GM12878 (cell line): ENCODE measurements around the gene ANK2. TPM values are rescaled to one million over a fixed set of nuclear protein-coding genes. Genes with fewer than 3 reads are reported as not detected.

Source experiments
- ATAC-seq: fragments of 200-7000 bp; cut with Tn5 transposase; 3 replicates; pipeline ENCODE4 v1.9.1; 2020; ENCODE audit warnings: mild to moderate bottlenecking, moderate library complexity
- BruUV-seq: library from RNA; stranded (reverse); fragments of 400-500 nt; replicated peaks from 2 replicates; lab custom pipeline; 2021; lab: Mats Ljungman, UMichigan
- CTCF ChIA-PET: fragments of 300-600 bp; sonication (Branson Sonifier 250); formaldehyde crosslinking; extraction: SDS; loops from one replicate; lab custom pipeline; 2021; ENCODE audit warnings: inconsistent platforms; lab: Yijun Ruan, JAX
- POLR2A ChIA-PET: fragments of 350-600 bp; formaldehyde crosslinking; extraction: SDS; loops from one replicate; lab custom pipeline; 2021; ENCODE audit warnings: inconsistent platforms; lab: Charles Lee
- RAD21 ChIA-PET: fragments of 300-600 bp; sonication (Branson Sonifier 250); formaldehyde crosslinking; loops from one replicate; lab custom pipeline; 2023; ENCODE audit warnings: antibody characterized with exemption; ENCODE audit not compliant: unreplicated experiment; lab: Charles Lee
- SMC1A ChIA-PET: fragments of 300-600 bp; sonication (Branson Sonifier 250); formaldehyde crosslinking; loops from one replicate; lab custom pipeline; 2023; ENCODE audit not compliant: unreplicated experiment, uncharacterized antibody; lab: Charles Lee
- DNase-seq: peaks from one replicate; pipeline ENCODE4 v3.0.0-alpha.2; 2011; ENCODE audit warnings: low read depth, low spot score
- FAIRE-seq: peaks from 3 replicates; lab custom pipeline; 2011; peaks lifted over from hg19 to GRCh38; lab: Jason Lieb, UNC
- H2AFZ ChIP-seq: 2 replicates; pipeline ENCODE4 v1.6.0; 2011; ENCODE audit warnings: low read depth, low read length, control low read depth; ENCODE audit not compliant: control insufficient read depth
- H3K27ac ChIP-seq: 2 replicates; pipeline ENCODE4 v1.5.1; 2011; ENCODE audit warnings: control low read depth; ENCODE audit not compliant: control insufficient read depth, insufficient read depth
- H3K27me3 ChIP-seq, 2 experiments: replicated peaks in 1 of 2; 2 replicates each; pipeline versions ENCODE4 v1.6.0 to v1.6.1; 2011; ENCODE audit warnings: low read length in 1 of 2; ENCODE audit not compliant: control insufficient read depth in 2 of 2, insufficient read depth in 2 of 2
- H3K36me3 ChIP-seq, 2 experiments: 2 replicates each; pipeline ENCODE4 v1.5.1; 2011; ENCODE audit warnings: low read length in 1 of 2; ENCODE audit not compliant: control insufficient read depth in 2 of 2, insufficient read depth in 2 of 2
- H3K4me1 ChIP-seq: 2 replicates; pipeline ENCODE4 v1.6.1; 2011; ENCODE audit warnings: mild to moderate bottlenecking, low read length, moderate library complexity, mixed read lengths; ENCODE audit not compliant: control insufficient read depth, insufficient read depth
- H3K4me2 ChIP-seq: 2 replicates; pipeline ENCODE4 v1.6.0; 2011; ENCODE audit warnings: control low read depth; ENCODE audit not compliant: control insufficient read depth, insufficient read depth
- H3K4me3 ChIP-seq: fragments of 200-600 bp; sonication (generic); 2 replicates; pipeline ENCODE4 v1.5.1; 2016
- H3K79me2 ChIP-seq: 2 replicates; pipeline ENCODE4 v1.6.0; 2011; ENCODE audit warnings: low read length; ENCODE audit not compliant: control insufficient read depth, insufficient read depth
- H3K9ac ChIP-seq: 2 replicates; pipeline ENCODE4 v1.8.0; 2011; ENCODE audit warnings: low read length, control low read depth, mixed read lengths; ENCODE audit not compliant: control insufficient read depth, insufficient read depth
- H3K9me3 ChIP-seq: replicated peaks from 3 replicates; pipeline ENCODE4 v1.5.1; 2011; ENCODE audit warnings: mild to moderate bottlenecking, low read length; ENCODE audit not compliant: control insufficient read depth, insufficient read depth
- H4K20me1 ChIP-seq: 2 replicates; pipeline ENCODE4 v1.6.0; 2011; ENCODE audit not compliant: control insufficient read depth, insufficient read depth
- CBFB ChIP-seq: IDR thresholded peaks from 2 replicates; pipeline ENCODE4 v1.6.1; 2016; ENCODE audit warnings: antibody characterized with exemption, low read depth
- CREB1 ChIP-seq: IDR thresholded peaks from 2 replicates; pipeline ENCODE4 v1.6.1; 2012; ENCODE audit warnings: low read depth, mild to moderate bottlenecking, inconsistent platforms
- EGR1 ChIP-seq, 2 experiments: IDR thresholded peaks; 1 replicate in 1 of 2; 2 replicates in 1 of 2; pipeline ENCODE4 v1.6.1; 2011 to 2012; ENCODE audit warnings: low read depth in 2 of 2, low read length in 2 of 2, borderline replicate concordance in 1 of 2, mild to moderate bottlenecking in 1 of 2, moderate library complexity in 1 of 2
- SMAD1 ChIP-seq: fragments of 450-650 bp; IDR thresholded peaks from 2 replicates; pipeline ENCODE4 v1.6.1; 2018; ENCODE audit warnings: mild to moderate bottlenecking, low read depth; ENCODE audit not compliant: partially characterized antibody
- ZZZ3 ChIP-seq: IDR thresholded peaks from 2 replicates; pipeline ENCODE4 v1.6.1; 2011; ENCODE audit warnings: low read depth; ENCODE audit not compliant: control insufficient read depth, insufficient read length
- WGBS: methylation state at CpG from one replicate; pipeline ENCODE4 v1.1.6; 2016; ENCODE audit warnings: low lambda C conversion rate; ENCODE audit not compliant: insufficient replicate concordance, insufficient coverage; ENCODE audit errors: missing lambda C conversion rate; 5-methylcytosine and 5-hydroxymethylcytosine counted together
- in situ Hi-C: fragments of 300-500 bp; cut with MboI; formaldehyde crosslinking; loops from 9 replicates; pipeline ENCODE4 v1.14.3; 2018; ENCODE audit warnings: mixed read lengths
- intact Hi-C: fragments of 100-400 bp; cut with micrococcal nuclease; formaldehyde crosslinking; loops from one replicate; pipeline ENCODE4 v1.14.2; 2022; ENCODE audit not compliant: unreplicated experiment
- polyA plus RNA-seq, 11 experiments: library from polyadenylated mRNA; depleted of rRNA in 4 of 11; unstranded in 6 of 11; stranded (reverse) in 5 of 11; fragments of >200 nt; fragmentation: Nextera tagmentation in 4 of 11; fragmentation: Illumina TruSeq in 1 of 11; extraction: Ambion mirVana in 4 of 11; extraction: Trizol in 1 of 11; gene quantifications; 1 replicate in 1 of 11; 2 replicates in 10 of 11; pipeline versions ENCODE4 v1.2.1 to v1.2.3, GENCODE V29; 2011 to 2016; ENCODE audit warnings: inconsistent platforms in 2 of 11, missing spikeins in 2 of 11, low read depth in 1 of 11
- total RNA-seq, 4 experiments: library from RNA; depleted of rRNA in 3 of 4; stranded (reverse); fragments of >200 nt in 3 of 4; fragmentation: Illumina TruSeq in 1 of 4; extraction: Trizol in 1 of 4; gene quantifications; 2 replicates each; pipeline versions ENCODE4 v1.2.1 to v1.2.3, GENCODE V29; 2013 to 2021
- TF ChIP-seq, protein P1 (sequence below): fragments of 450-650 bp; IDR thresholded peaks from 2 replicates; pipeline ENCODE4 v1.6.1; 2017; ENCODE audit warnings: mild to moderate bottlenecking

The ANK2 gene
- total and polyA plus RNA-seq, 10 of the 15 experiments (the other 5 are each of a cell fraction or from before 2014, with no cell fraction given): 1.6 to 13.0 (median 4.1) TPM

- BruUV-seq: no TSS peak
- H3K9ac ChIP-seq: no peak overlapping the region
- ChIA-PET POLR2A (no interaction called here), CTCF (interaction anchor here (1.3 kb wide), 1 partner anchor 18 kb away, joined by 3 read pairs; no protein-coding TSS in a partner anchor), RAD21 (no interaction called here), SMC1A (interaction anchor here (1.3 kb wide), 1 partner anchor 18 kb away, joined by 3 read pairs; no protein-coding TSS in a partner anchor)
- in situ Hi-C loops (no loop called here), intact Hi-C loops (no loop called here)
- TF ChIP-seq CBFB (no peak), EGR1 (IDR thresholded peaks at IDR 0.05; ENCODE audit: borderline replicate concordance in 1 of 2, low read depth in 2 of 2, low read length in 2 of 2) (no peak), ZZZ3 (no peak), CREB1 (no peak), SMAD1 (no peak)
- TF ChIP-seq, protein P1, sequence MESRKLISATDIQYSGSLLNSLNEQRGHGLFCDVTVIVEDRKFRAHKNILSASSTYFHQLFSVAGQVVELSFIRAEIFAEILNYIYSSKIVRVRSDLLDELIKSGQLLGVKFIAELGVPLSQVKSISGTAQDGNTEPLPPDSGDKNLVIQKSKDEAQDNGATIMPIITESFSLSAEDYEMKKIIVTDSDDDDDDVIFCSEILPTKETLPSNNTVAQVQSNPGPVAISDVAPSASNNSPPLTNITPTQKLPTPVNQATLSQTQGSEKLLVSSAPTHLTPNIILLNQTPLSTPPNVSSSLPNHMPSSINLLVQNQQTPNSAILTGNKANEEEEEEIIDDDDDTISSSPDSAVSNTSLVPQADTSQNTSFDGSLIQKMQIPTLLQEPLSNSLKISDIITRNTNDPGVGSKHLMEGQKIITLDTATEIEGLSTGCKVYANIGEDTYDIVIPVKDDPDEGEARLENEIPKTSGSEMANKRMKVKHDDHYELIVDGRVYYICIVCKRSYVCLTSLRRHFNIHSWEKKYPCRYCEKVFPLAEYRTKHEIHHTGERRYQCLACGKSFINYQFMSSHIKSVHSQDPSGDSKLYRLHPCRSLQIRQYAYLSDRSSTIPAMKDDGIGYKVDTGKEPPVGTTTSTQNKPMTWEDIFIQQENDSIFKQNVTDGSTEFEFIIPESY: no peak
- no peak overlapping the region for H3K4me3 ChIP-seq
- no peak for DNase-seq
- no peaks in the 10 kb centered on the region for H3K27me3 ChIP-seq
- WGBS: 82% methylated on average over 5 of the region's 5 CpGs
- H3K4me1 ChIP-seq: no peaks in the 10 kb centered on the region
- H3K36me3 ChIP-seq: no peaks in the 10 kb centered on the region
- H4K20me1 ChIP-seq: no peaks in the 10 kb centered on the region
- no peak overlapping the region for H2AFZ ChIP-seq
- H3K4me2 ChIP-seq: no peak overlapping the region
- FAIRE-seq: no peak
- no peak overlapping the region for H3K27ac ChIP-seq
- H3K79me2 ChIP-seq: no peaks in the 10 kb centered on the region
- ATAC-seq: no peak
- no peaks in the 10 kb centered on the region for H3K9me3 ChIP-seq
Observed at GRCh38 chr4:113078066-113078465, 28.6 kb downstream of the ANK2 start.
